ENCODE measurements around the gene ARHGAP31. TPM values are rescaled to one million over a fixed set of nuclear protein-coding genes. Genes with fewer than 3 reads are reported as not detected.
A peak's percentile ranks its signal among the peaks of the same experiment; 100 is the strongest.

ARHGAP31 gene
- total and polyA plus RNA-seq, 8 donors, result 1.2 to 275 (median 4.3) TPM

DNA sequence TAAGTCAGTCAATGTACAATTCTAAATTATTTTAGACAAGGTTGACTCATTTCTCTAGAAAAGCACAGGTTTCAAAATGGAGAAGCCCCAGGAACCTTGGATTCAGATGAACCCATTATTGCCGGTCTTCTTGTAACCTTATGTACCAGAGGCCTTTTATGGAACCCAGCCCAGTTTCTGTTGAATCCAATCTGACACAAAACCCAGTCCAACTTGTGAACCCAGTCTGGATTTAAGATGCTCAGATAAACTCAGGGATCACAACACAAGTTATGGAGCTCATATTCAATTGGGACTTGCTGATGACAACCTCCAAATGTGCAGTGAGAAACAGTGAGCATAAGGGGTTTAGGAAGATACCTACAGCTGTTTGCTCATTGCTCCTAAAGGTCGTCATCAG, 37.1 kb upstream of the ARHGAP31 start:
- Histone ChIP-seq H3K27ac (peak overlapping the region in 4 of 5 donors; percentile 47 to 76 (median 72)), H3K36me3 (no peaks in the 10 kb centered on the region), H3K4me1 (peaks cover 0 to 24% (median 10%) of the 10 kb centered on the region in 4 donors), H3K4me3 (no peak overlapping the region), H3K27me3 (no peaks in the 10 kb centered on the region), H3K9me3 (no peaks in the 10 kb centered on the region)
- WGBS, 5 donors, result 41 to 70% (median 56%) methylated on average over 2 of the region's 2 CpGs
- DNase-seq, result no peak
- TF ChIP-seq POLR2AphosphoS5 (IDR thresholded peaks at IDR 0.05) (no peak), POLR2A (IDR thresholded peaks at IDR 0.05) (no peak), EP300 (IDR thresholded peaks at IDR 0.05) (no peak)
- TF ChIP-seq, protein P1, sequence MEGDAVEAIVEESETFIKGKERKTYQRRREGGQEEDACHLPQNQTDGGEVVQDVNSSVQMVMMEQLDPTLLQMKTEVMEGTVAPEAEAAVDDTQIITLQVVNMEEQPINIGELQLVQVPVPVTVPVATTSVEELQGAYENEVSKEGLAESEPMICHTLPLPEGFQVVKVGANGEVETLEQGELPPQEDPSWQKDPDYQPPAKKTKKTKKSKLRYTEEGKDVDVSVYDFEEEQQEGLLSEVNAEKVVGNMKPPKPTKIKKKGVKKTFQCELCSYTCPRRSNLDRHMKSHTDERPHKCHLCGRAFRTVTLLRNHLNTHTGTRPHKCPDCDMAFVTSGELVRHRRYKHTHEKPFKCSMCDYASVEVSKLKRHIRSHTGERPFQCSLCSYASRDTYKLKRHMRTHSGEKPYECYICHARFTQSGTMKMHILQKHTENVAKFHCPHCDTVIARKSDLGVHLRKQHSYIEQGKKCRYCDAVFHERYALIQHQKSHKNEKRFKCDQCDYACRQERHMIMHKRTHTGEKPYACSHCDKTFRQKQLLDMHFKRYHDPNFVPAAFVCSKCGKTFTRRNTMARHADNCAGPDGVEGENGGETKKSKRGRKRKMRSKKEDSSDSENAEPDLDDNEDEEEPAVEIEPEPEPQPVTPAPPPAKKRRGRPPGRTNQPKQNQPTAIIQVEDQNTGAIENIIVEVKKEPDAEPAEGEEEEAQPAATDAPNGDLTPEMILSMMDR (IDR thresholded peaks at IDR 0.05), result no peak
- intact Hi-C loops (cut with DNase I; ENCODE audit: low total_unique reads), result no loop called here

DNA sequence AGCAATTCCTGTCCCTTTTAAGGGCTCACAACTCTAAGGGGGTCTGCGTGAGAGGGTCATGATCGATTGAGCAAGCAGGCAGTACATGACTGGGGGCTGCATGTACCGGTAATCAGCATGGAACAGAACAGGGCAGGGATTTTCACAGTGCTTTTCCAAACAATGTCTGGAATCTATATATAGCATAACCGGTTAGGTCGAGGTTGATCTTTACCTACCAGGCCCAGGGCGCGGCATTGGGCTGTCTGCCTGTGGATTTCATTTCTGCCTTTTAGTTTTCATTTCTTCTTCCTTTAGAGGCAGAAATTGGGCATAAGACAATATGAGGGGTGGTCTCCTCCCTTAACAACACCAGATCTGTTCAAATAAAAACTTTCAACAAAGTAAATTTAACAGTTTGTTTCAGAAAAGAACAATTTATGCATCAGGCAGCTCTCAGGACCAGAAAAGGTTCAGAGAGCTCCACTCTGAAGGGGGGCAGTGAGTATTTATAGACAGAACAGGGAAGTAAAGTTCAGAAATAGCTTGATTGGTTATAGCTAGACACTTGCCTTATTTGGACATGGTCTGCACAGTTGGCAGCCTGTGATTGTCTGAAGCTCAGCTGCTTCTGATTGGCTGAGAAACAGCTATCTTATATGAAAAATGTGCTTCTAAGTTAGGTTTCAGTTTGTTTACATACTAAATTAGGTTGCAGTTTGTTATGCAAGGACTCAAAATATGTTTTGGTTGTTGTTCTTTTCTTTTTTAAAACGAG, 36.4 kb upstream of the ARHGAP31 start:
- no peaks in the 10 kb centered on the region for H3K36me3 ChIP-seq
- H3K27ac ChIP-seq, result peak overlapping the region; percentile 37 to 76 (median 69)
- H3K27me3 ChIP-seq, result no peaks in the 10 kb centered on the region
- peak; percentile 41 to 73 for DNase-seq
- no peaks in the 10 kb centered on the region for H3K9me3 ChIP-seq
- WGBS, 5 donors, result 40 to 72% (median 45%) methylated on average over 8 of the region's 8 CpGs
- no peak overlapping the region for H3K4me3 ChIP-seq
- TF ChIP-seq POLR2A (IDR thresholded peaks at IDR 0.05), result no peak
- TF ChIP-seq, protein P1 (IDR thresholded peaks at IDR 0.05), result no peak
- intact Hi-C loops (cut with DNase I; ENCODE audit: low total_unique reads), result no loop called here
- peaks cover 0 to 24% (median 10%) of the 10 kb centered on the region in 4 donors for H3K4me1 ChIP-seq

DNA sequence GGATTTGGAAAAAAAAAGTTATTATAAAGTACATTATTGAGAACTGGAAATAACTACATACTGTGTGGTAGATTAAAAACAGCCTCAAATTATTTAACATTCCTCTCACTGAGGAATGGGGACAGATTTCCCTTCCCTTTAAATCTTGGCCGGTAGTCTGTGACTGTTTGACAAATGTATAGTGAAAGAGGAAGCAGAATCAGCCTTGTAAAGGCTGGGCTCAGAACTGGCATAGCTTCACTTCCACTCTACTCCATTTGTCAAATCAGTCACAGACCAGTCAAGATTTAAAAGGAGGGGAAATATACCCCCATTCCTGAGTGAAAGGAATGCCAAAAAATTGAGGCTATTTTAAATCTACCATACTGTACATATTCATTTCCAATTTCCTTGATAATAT, 35.3 kb upstream of the ARHGAP31 start:
- H3K36me3 ChIP-seq, result no peaks in the 10 kb centered on the region
- no peaks in the 10 kb centered on the region for H3K27me3 ChIP-seq
- no peak overlapping the region for H3K4me3 ChIP-seq
- WGBS, 5 donors, result 0 to 19% (median 10%) methylated on average over 1 of the region's 1 CpG
- peak in 1 of 2 donors; percentile 49 for DNase-seq
- no peaks in the 10 kb centered on the region for H3K9me3 ChIP-seq
- TF ChIP-seq, protein P1 (IDR thresholded peaks at IDR 0.05), result no peak
- TF ChIP-seq POLR2A (IDR thresholded peaks at IDR 0.05) (no peak), EP300 (IDR thresholded peaks at IDR 0.05) (no peak), POLR2AphosphoS5 (IDR thresholded peaks at IDR 0.05) (no peak)
- H3K27ac ChIP-seq, result peak overlapping the region in 2 of 5 donors; percentile 37 to 69
- intact Hi-C loops (cut with DNase I; ENCODE audit: low total_unique reads), result no loop called here
- H3K4me1 ChIP-seq, result peaks cover 0 to 24% (median 10%) of the 10 kb centered on the region in 4 donors

DNA sequence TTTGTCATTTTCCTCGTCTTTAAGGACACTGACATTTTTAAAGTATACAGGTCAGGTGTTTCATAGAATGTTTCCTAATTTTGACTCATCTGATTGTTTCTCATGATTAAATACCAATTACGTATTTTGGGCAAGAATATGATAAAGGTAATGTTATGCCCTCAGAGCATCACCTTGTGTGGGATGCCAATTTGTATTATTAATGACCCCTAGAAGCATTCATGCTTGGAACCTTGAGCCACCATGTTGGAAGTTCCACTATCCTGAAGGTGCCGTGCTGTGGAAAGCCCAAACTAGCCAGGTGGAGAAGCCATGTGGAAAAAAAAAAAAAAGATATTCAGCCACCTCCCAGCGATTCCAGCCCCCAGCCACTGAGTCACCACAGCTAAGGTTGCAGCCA, 34.4 kb upstream of the ARHGAP31 start:
- H3K27ac ChIP-seq, result no peak overlapping the region
- intact Hi-C loops (cut with DNase I; ENCODE audit: low total_unique reads), result no loop called here
- no peak for TF ChIP-seq EP300 (IDR thresholded peaks at IDR 0.05)
- TF ChIP-seq POLR2A (IDR thresholded peaks at IDR 0.05), result no peak
- no peak for TF ChIP-seq POLR2AphosphoS5 (IDR thresholded peaks at IDR 0.05)
- TF ChIP-seq, protein P1 (IDR thresholded peaks at IDR 0.05), result no peak
- no peaks in the 10 kb centered on the region for H3K9me3 ChIP-seq
- H3K36me3 ChIP-seq, result no peaks in the 10 kb centered on the region
- DNase-seq, result no peak
- no peaks in the 10 kb centered on the region for H3K27me3 ChIP-seq
- no peak overlapping the region for H3K4me3 ChIP-seq
- WGBS, 5 donors, result 82 to 97% (median 95%) methylated on average over 4 of the region's 4 CpGs
- peaks cover 0 to 20% (median 10%) of the 10 kb centered on the region in 4 donors for H3K4me1 ChIP-seq

All from stomach (tissue), 9 donors.